H9 (cell line): Measurements from ENCODE around the gene TFAP2D. TPM values are rescaled to one million over a fixed set of nuclear protein-coding genes. Genes with fewer than 3 reads are reported as not detected.

ENCODE experiments used
- DNase-seq: peaks from one replicate; pipeline ENCODE4 v3.0.0-alpha.2; 2017
- H2AFZ ChIP-seq: one replicate; pipeline ENCODE4 v1.6.1; 2013; ENCODE audit warnings: mild to moderate bottlenecking, low read length, control low read depth, moderate library complexity
- H2AK5ac ChIP-seq: 2 replicates; pipeline ENCODE4 v1.6.1; 2013; ENCODE audit warnings: low read length, control low read depth, mixed read lengths; ENCODE audit not compliant: insufficient read length
- H2BK120ac ChIP-seq: one replicate; pipeline ENCODE4 v1.6.1; 2013; ENCODE audit warnings: low read depth, mild to moderate bottlenecking, low read length, control low read depth, inconsistent platforms; ENCODE audit not compliant: poor library complexity, severe bottlenecking
- H2BK12ac ChIP-seq: 2 replicates; pipeline ENCODE4 v1.6.1; 2013; ENCODE audit warnings: low read length, control low read depth, mixed read lengths, low read depth; ENCODE audit not compliant: insufficient read length
- H2BK15ac ChIP-seq: 2 replicates; pipeline ENCODE4 v1.6.1; 2013; ENCODE audit warnings: low read depth, low read length, control low read depth
- H2BK20ac ChIP-seq: one replicate; pipeline ENCODE4 v1.6.1; 2013; ENCODE audit warnings: low read depth, mild to moderate bottlenecking, low read length, control low read depth, inconsistent platforms; ENCODE audit not compliant: poor library complexity, severe bottlenecking
- H2BK5ac ChIP-seq: 2 replicates; pipeline ENCODE4 v1.6.1; 2013; ENCODE audit warnings: low read length, control low read depth, mixed read lengths; ENCODE audit not compliant: insufficient read length
- H3K14ac ChIP-seq: 2 replicates; pipeline ENCODE4 v1.6.1; 2013; ENCODE audit warnings: low read length, control low read depth; ENCODE audit not compliant: insufficient read depth
- H3K18ac ChIP-seq: 2 replicates; pipeline ENCODE4 v1.6.1; 2013; ENCODE audit warnings: low read depth, mild to moderate bottlenecking, mixed read lengths, low read length, control low read depth; ENCODE audit not compliant: insufficient read length
- H3K23ac ChIP-seq: 2 replicates; pipeline ENCODE4 v1.6.1; 2013; ENCODE audit warnings: low read length, control low read depth, mixed read lengths, low read depth; ENCODE audit not compliant: insufficient read length
- H3K23me2 ChIP-seq: 2 replicates; pipeline ENCODE4 v1.6.1; 2013; ENCODE audit warnings: low read depth, mild to moderate bottlenecking, mixed read lengths, low read length, control low read depth; ENCODE audit not compliant: insufficient read length, poor library complexity, severe bottlenecking
- H3K27ac ChIP-seq: 2 replicates; pipeline ENCODE4 v1.5.1; 2013; ENCODE audit warnings: low read length, control low read depth, mixed read lengths, low read depth; ENCODE audit not compliant: insufficient read length
- H3K27me3 ChIP-seq: 2 replicates; pipeline ENCODE4 v1.6.1; 2013; ENCODE audit warnings: low read length, control low read depth, inconsistent platforms; ENCODE audit not compliant: insufficient read depth
- H3K4ac ChIP-seq: 2 replicates; pipeline ENCODE4 v1.6.1; 2013; ENCODE audit warnings: low read depth, mild to moderate bottlenecking, control low read depth, inconsistent platforms, low read length, moderate library complexity
- H3K4me1 ChIP-seq: 2 replicates; pipeline ENCODE4 v1.6.1; 2013; ENCODE audit warnings: low read length, control low read depth, inconsistent platforms; ENCODE audit not compliant: insufficient read depth
- H3K4me2 ChIP-seq: 2 replicates; pipeline ENCODE4 v1.6.1; 2013; ENCODE audit warnings: low read length, control low read depth, mixed read lengths; ENCODE audit not compliant: insufficient read length, insufficient read depth
- H3K56ac ChIP-seq: 2 replicates; pipeline ENCODE4 v1.6.1; 2013; ENCODE audit warnings: low read depth, mild to moderate bottlenecking, mixed read lengths, low read length, control low read depth; ENCODE audit not compliant: insufficient read length
- H3K79me1 ChIP-seq: 2 replicates; pipeline ENCODE4 v1.6.1; 2013; ENCODE audit warnings: low read depth, mild to moderate bottlenecking, moderate library complexity, low read length, control low read depth, inconsistent platforms; ENCODE audit not compliant: insufficient read depth, poor library complexity, severe bottlenecking
- H3K79me2 ChIP-seq: 2 replicates; pipeline ENCODE4 v1.6.1; 2013; ENCODE audit warnings: low read length, control low read depth, inconsistent platforms; ENCODE audit not compliant: insufficient read depth
- H3K9ac ChIP-seq: 2 replicates; pipeline ENCODE4 v1.6.1; 2013; ENCODE audit warnings: low read length, control low read depth, mixed read lengths; ENCODE audit not compliant: insufficient read length; ENCODE audit errors: extremely low read depth
- H3K9me3 ChIP-seq: one replicate; pipeline ENCODE4 v1.6.1; 2013; ENCODE audit warnings: low read depth, low read length, inconsistent platforms; ENCODE audit not compliant: control insufficient read depth
- H3T11ph ChIP-seq: one replicate; pipeline ENCODE4 v1.6.1; 2013; ENCODE audit warnings: mild to moderate bottlenecking, low read length, control low read depth, inconsistent platforms
- H4K20me1 ChIP-seq: one replicate; pipeline ENCODE4 v1.6.1; 2013; ENCODE audit not compliant: control insufficient read depth, insufficient read length, insufficient read depth
- H4K5ac ChIP-seq: 2 replicates; pipeline ENCODE4 v1.6.1; 2013; ENCODE audit warnings: low read depth, mild to moderate bottlenecking, mixed read lengths, low read length, control low read depth; ENCODE audit not compliant: insufficient read length
- H4K8ac ChIP-seq: replicated peaks from 2 replicates; pipeline ENCODE4 v1.6.1; 2013; ENCODE audit warnings: low read length, control low read depth, mixed read lengths, low read depth; ENCODE audit not compliant: insufficient read length
- H4K91ac ChIP-seq: 2 replicates; pipeline ENCODE4 v1.6.1; 2013; ENCODE audit warnings: low read depth, mild to moderate bottlenecking, moderate library complexity, mixed read lengths, low read length, control low read depth; ENCODE audit not compliant: insufficient read length
- H3K27ac Mint-ChIP-seq, 3 experiments: 2 replicates in 2 of 3; 3 replicates in 1 of 3; pipeline ENCODE4 v1.8.0; 2020 to 2021; ENCODE audit warnings: mixed read lengths in 3 of 3, mild to moderate bottlenecking in 1 of 3, moderate library complexity in 1 of 3
- H3K27me3 Mint-ChIP-seq: 2 replicates; pipeline ENCODE4 v1.8.0; 2021; ENCODE audit warnings: low read depth, mild to moderate bottlenecking, moderate library complexity, mixed read lengths
- H3K36me3 Mint-ChIP-seq, 3 experiments: 2 replicates in 2 of 3; 3 replicates in 1 of 3; pipeline ENCODE4 v1.8.0; 2020 to 2021; ENCODE audit warnings: low read depth in 3 of 3, mixed read lengths in 3 of 3; ENCODE audit not compliant: insufficient read depth in 1 of 3
- H3K4me1 Mint-ChIP-seq, 2 experiments: 2 replicates each; pipeline ENCODE4 v1.8.0; 2020; ENCODE audit warnings: mixed read lengths in 2 of 2
- H3K4me3 Mint-ChIP-seq, 2 experiments: 2 replicates in 1 of 2; 3 replicates in 1 of 2; pipeline ENCODE4 v1.8.0; 2020 to 2021; ENCODE audit warnings: mild to moderate bottlenecking in 2 of 2, mixed read lengths in 2 of 2, moderate library complexity in 1 of 2
- H3K9me3 Mint-ChIP-seq, 2 experiments: 2 replicates in 1 of 2; 3 replicates in 1 of 2; pipeline ENCODE4 v1.8.0; 2020; ENCODE audit warnings: mild to moderate bottlenecking in 2 of 2, mixed read lengths in 2 of 2, moderate library complexity in 1 of 2
- CTCF ChIP-seq: fragments of 200-600 bp; sonication (generic); conservative IDR thresholded peaks from 3 replicates; pipeline ENCODE4 v1.8.0; 2021; ENCODE audit warnings: antibody characterized with exemption, mild to moderate bottlenecking
- WGBS: extraction: QIAGEN DNeasy Blood & Tissue Kit; methylation state at CpG from one replicate; pipeline ENCODE4 v1.1.7; 2013; ENCODE audit warnings: missing lambda C conversion rate, low lambda C conversion rate, mixed read lengths; ENCODE audit not compliant: insufficient read length; ENCODE audit errors: extremely low coverage; 5-methylcytosine and 5-hydroxymethylcytosine counted together
- total RNA-seq: library from RNA; stranded (reverse); gene quantifications from 2 replicates; pipeline ENCODE4 v1.2.1, GENCODE V29; 2021

Gene TFAP2D
- total RNA-seq, 1 experiment from 2014 or later = not detected

DNA sequence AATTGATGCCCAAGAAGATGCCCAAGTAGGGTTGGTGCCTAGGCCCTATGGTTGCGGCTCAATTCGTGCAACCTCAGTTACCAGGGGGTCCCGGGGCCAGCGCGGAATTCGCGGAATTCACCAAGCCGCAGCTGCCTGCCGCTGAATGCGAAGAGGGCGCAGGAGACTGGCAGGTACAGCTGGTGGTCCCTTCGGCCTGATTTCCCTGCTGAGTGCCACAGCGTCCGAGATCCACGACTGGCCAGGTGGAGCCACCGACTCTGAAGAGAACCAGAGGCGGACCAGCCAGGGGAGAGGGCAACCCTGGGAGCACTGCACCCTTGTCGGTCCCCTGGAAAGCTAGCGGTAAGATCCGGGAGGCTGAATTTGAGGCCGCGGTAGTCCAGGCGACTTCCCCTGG lies 6.8 kb upstream of the TFAP2D start:
- Histone ChIP-seq H4K8ac (no peak overlapping the region), H3K14ac (no peak overlapping the region), H3K79me1 (no peaks in the 10 kb centered on the region), H3K4me1 (peaks cover 2% of the 10 kb centered on the region), H2BK20ac (no peak overlapping the region), H3K23ac (no peak overlapping the region), H2BK15ac (no peak overlapping the region), H2BK120ac (no peak overlapping the region), H2BK5ac (no peak overlapping the region), H2AFZ (no peak overlapping the region), H4K91ac (no peak overlapping the region), H3T11ph (no peak overlapping the region), H3K4ac (no peak overlapping the region), H3K27ac (no peak overlapping the region), H2BK12ac (no peak overlapping the region), H3K9ac (no peak overlapping the region), H4K20me1 (no peaks in the 10 kb centered on the region), H3K23me2 (peaks cover 4% of the 10 kb centered on the region), H3K18ac (no peak overlapping the region), H3K56ac (no peak overlapping the region), H4K5ac (no peak overlapping the region), H3K9me3 (no peaks in the 10 kb centered on the region), H3K79me2 (no peaks in the 10 kb centered on the region), H3K4me2 (peak overlapping the region; percentile 81), H2AK5ac (no peak overlapping the region), H3K27me3 (peaks cover 65% of the 10 kb centered on the region)
- H3K27me3 Mint-ChIP-seq = peaks cover 100% of the 10 kb centered on the region
- DNase-seq = peak; percentile 74
- no CpG with 5 or more reads among the region's 23 CpGs for WGBS
- no peaks in the 10 kb centered on the region for H3K36me3 Mint-ChIP-seq
- peaks cover 2 to 12% of the 10 kb centered on the region in 2 experiments; a peak in 2 of 5 replicates for H3K9me3 Mint-ChIP-seq
- peaks cover 17 to 40% of the 10 kb centered on the region in 2 experiments for H3K4me1 Mint-ChIP-seq
- H3K4me3 Mint-ChIP-seq = peak overlapping the region; percentile 26 to 78; a peak in 4 of 5 replicates
- no peak for TF ChIP-seq CTCF
- H3K27ac Mint-ChIP-seq = no peak overlapping the region
